Measurements from ENCODE around the gene HPF1.
"Not testable (repeated sequence)": the region's sequence is repeated elsewhere in the genome, so short reads cannot be mapped to it uniquely, and the experiment has no call there.

The HPF1 gene

DNA sequence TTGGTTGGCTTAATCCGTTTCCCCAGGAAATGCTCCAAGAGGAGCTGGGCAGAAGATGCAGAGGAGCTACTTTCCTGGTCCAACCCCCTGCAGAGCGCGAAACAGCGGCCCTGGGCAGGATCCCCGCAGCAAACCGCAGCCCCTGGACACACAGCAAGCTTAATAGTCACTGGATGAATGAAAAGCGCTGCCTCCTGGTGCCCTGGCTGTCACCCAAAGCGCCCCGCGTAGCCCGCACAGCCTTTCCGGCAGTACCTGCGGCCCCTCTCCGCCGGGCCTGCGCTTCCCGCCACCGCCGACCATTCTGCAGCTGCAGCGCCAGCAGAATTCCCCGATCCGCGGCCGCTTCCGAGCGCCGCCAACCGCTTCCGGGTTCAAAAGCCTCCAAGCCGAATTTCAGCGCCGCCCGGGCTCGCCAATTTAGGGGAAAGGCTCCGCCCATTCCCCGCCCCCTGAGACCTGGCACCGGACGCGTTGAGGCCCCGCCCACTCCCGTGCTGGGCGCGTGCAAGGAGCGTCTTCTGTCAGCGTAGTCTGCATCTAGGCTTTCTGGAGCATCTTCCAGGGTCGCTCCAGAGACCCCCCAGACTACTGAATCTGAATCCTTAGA is at the start of gene HPF1:
Gene HPF1, minus strand, starts transcription at position 370 of the 610 bp plus-strand sequence. Its CDS starts 67 bp downstream, at position 303.
- peak; percentile 85 for DNase-seq (ENCODE audit: low read depth)
- H3K4me3 ChIP-seq (ENCODE audit: low read depth, low read length) = peak within 1 kb of the TSS; percentile 70
- TF ChIP-seq, protein P1, sequence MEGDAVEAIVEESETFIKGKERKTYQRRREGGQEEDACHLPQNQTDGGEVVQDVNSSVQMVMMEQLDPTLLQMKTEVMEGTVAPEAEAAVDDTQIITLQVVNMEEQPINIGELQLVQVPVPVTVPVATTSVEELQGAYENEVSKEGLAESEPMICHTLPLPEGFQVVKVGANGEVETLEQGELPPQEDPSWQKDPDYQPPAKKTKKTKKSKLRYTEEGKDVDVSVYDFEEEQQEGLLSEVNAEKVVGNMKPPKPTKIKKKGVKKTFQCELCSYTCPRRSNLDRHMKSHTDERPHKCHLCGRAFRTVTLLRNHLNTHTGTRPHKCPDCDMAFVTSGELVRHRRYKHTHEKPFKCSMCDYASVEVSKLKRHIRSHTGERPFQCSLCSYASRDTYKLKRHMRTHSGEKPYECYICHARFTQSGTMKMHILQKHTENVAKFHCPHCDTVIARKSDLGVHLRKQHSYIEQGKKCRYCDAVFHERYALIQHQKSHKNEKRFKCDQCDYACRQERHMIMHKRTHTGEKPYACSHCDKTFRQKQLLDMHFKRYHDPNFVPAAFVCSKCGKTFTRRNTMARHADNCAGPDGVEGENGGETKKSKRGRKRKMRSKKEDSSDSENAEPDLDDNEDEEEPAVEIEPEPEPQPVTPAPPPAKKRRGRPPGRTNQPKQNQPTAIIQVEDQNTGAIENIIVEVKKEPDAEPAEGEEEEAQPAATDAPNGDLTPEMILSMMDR (conservative IDR thresholded peaks at IDR 0.05; ENCODE audit: low read depth, low read length) = no peak

DNA sequence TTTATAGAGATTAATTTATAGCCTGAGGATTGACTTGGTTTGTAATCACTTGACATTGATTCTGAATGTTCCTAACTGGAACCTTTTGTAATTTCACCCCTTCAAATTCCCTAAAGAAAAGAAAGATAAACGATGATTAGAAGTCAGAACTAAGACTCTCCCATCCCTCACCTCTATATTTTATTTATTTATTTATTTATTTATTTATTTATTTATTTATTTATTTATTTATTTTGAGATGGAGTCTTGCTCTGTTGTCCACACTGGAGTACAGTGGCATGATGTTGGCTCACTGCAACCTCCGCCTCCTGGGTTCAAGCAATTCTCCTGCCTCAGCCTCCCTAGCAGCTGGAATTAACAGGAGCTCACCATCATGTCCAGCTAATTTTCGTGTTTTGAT is 49.0 kb upstream of the HPF1 start:
- DNase-seq (ENCODE audit: low read depth); H3K4me3 ChIP-seq (ENCODE audit: low read depth, low read length): not testable (repeated sequence)

DNA sequence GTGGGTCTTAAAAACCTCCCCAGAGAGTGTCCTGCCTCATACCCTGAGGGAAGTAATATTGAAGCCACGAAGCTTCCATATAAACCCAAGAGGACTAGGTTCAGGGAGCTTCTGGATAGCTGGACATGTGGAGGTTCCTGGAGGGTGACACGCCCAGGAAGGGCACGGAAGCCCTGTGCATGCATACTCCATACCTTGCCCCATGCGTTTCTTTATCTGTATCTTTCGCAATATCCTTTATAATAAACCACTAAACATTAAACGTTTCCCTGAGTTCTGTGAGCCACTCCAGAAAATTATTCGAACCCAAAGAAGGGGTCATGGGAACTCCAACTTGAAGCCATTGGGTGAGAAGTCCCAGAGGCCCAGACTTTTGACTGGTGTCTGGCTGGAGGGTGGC is 45.7 kb upstream of the HPF1 start:
- no peak overlapping the region for H3K4me3 ChIP-seq (ENCODE audit: low read depth, low read length)
- TF ChIP-seq, protein P1 (conservative IDR thresholded peaks at IDR 0.05; ENCODE audit: low read depth, low read length) = no peak
- DNase-seq (ENCODE audit: low read depth) = no peak

DNA sequence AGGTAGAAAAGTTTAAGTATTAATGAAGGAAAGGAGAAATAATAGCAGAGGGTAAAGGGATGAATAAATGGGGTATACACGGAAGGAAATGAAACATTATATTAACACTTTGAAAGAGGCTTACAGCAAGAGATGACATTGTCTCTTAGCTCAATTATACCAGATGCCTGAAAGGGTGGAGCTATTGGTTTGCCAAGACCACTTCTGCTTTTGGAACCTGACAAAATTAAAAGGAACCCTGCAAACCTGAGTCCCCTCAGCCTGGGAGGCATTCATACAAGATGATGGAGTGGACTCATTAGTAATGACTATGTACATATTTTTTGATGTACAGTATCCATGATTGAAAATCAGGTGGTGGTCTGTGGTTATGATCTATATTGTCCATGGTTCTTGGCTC is 45.1 kb upstream of the HPF1 start:
- TF ChIP-seq, protein P1 (conservative IDR thresholded peaks at IDR 0.05; ENCODE audit: low read depth, low read length) = no peak
- no peak overlapping the region for H3K4me3 ChIP-seq (ENCODE audit: low read depth, low read length)
- DNase-seq (ENCODE audit: low read depth) = no peak

DNA sequence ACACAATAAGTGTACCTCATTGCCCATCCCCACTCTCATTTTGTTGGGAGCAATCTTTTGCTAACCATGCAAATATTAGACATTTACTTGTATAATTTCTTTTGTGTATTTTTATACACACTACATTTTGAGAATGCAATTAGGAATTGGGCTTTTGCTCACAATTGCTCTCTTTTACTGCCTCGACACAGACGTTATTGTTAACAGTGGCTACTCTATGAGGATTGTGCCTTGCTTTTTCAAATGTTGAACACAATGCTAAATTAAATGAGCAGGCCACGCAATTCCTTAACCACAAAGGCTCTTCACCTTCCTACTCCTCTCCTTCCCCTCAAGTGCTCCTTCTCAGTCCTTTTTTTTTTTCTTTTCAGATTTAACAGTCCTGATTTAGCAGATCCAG is 42.8 kb upstream of the HPF1 start:
- TF ChIP-seq, protein P1 (conservative IDR thresholded peaks at IDR 0.05; ENCODE audit: low read depth, low read length) = no peak
- no peak overlapping the region for H3K4me3 ChIP-seq (ENCODE audit: low read depth, low read length)
- DNase-seq (ENCODE audit: low read depth) = no peak

DNA sequence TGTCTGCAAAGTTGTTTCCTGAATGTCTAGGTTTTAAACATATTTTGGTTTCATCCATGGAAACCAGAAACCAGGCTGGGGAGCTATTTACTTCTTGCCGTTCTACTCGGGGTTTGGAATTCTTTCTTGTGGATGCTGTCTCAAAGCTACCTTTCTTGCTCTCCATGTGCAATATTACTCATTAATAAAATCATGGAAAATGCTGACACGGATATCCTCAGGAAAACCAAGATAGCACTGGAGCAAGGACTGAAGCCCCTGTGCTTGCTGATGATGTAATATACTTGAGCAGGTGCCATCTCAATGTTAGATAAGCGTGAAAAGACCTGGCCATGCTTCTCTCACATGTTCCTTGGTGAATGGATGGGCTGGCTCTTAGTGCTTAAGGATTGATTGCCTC is 41.5 kb upstream of the HPF1 start:
- no peak for DNase-seq (ENCODE audit: low read depth)
- TF ChIP-seq, protein P1 (conservative IDR thresholded peaks at IDR 0.05; ENCODE audit: low read depth, low read length) = no peak
- no peak overlapping the region for H3K4me3 ChIP-seq (ENCODE audit: low read depth, low read length)

DNA sequence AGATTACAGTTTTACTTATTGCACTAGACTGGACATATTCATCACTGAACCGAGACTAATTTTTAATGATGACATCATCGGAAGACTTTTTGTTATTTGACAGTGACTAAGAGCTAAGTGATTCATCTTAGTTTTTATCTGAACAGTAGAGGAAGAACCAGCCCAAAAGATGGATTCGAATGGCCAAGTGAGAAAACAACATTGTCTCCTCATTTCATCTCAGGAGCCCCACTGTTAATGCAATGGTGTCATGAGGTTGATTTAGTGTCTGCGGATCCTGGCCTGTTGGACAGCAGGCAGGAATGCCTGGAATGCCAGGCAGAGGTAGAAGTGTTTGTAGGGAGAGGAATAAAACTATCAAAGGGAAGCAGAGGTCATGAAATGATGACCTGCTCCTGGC is 37.8 kb upstream of the HPF1 start:
- TF ChIP-seq, protein P1 (conservative IDR thresholded peaks at IDR 0.05; ENCODE audit: low read depth, low read length) = no peak
- H3K4me3 ChIP-seq (ENCODE audit: low read depth, low read length) = no peak overlapping the region
- no peak for DNase-seq (ENCODE audit: low read depth)

Measured in choroid plexus epithelial cell (primary cell).